Spleen (tissue), 11 donors: ENCODE results near the gene GIMAP4. TPM values are rescaled to one million over a fixed set of nuclear protein-coding genes. Genes with fewer than 3 reads are reported as not detected.

Experiments
- DNase-seq: peaks from one replicate; pipeline ENCODE4 v3.0.0-alpha.2; 2020
- H3K27ac ChIP-seq, 8 donors: fragments of 200-600 bp; sonication (generic) in 7 of 8; 1 replicate in 4 of 8; 2 replicates in 4 of 8; pipeline versions ENCODE4 v1.5.0 to v1.8.0; 2016 to 2021; ENCODE audit warnings: inconsistent platforms in 4 of 8, mild to moderate bottlenecking in 4 of 8, moderate library complexity in 1 of 8
- H3K27me3 ChIP-seq, 7 donors: fragments of 200-600 bp; sonication (generic) in 6 of 7; replicated peaks in 1 of 7; 1 replicate in 4 of 7; 2 replicates in 3 of 7; pipeline versions ENCODE4 v1.5.0 to v1.8.0; 2016 to 2021; ENCODE audit warnings: inconsistent platforms in 3 of 7, mild to moderate bottlenecking in 1 of 7
- H3K36me3 ChIP-seq, 6 donors: fragments of 200-600 bp; sonication (generic) in 5 of 6; 1 replicate in 4 of 6; 2 replicates in 2 of 6; pipeline versions ENCODE4 v1.5.0 to v1.8.0; 2016 to 2021; ENCODE audit warnings: inconsistent platforms in 2 of 6
- H3K4me1 ChIP-seq, 6 donors: fragments of 200-600 bp; sonication (generic) in 5 of 6; 1 replicate in 3 of 6; 2 replicates in 3 of 6; pipeline versions ENCODE4 v1.5.0 to v1.8.0; 2016 to 2021; ENCODE audit warnings: inconsistent platforms in 3 of 6
- H3K4me3 ChIP-seq, 8 donors: fragments of 200-600 bp; sonication (generic) in 7 of 8; 1 replicate in 4 of 8; 2 replicates in 4 of 8; pipeline versions ENCODE4 v1.5.0 to v1.8.0; 2016 to 2021; ENCODE audit warnings: inconsistent platforms in 4 of 8, mild to moderate bottlenecking in 4 of 8, moderate library complexity in 2 of 8
- H3K9me3 ChIP-seq, 8 donors: fragments of 200-600 bp; sonication (generic) in 7 of 8; 1 replicate in 4 of 8; 2 replicates in 4 of 8; pipeline versions ENCODE4 v1.5.0 to v1.8.0; 2016 to 2021; ENCODE audit warnings: inconsistent platforms in 4 of 8
- CTCF ChIP-seq, 11 experiments: fragments of 200-600 bp in 7 of 11; fragments of 450-650 bp in 4 of 11; sonication (generic) in 4 of 11; IDR thresholded peaks in 8 of 11; conservative IDR thresholded peaks in 3 of 11; 1 replicate in 7 of 11; 2 replicates in 4 of 11; pipeline versions ENCODE4 v1.4.0 to v1.8.0; 2016 to 2021; ENCODE audit warnings: antibody characterized with exemption in 11 of 11, inconsistent platforms in 4 of 11, mild to moderate bottlenecking in 1 of 11
- POLR2A ChIP-seq, 3 donors: fragments of 450-650 bp; IDR thresholded peaks; one replicate each; pipeline ENCODE4 v1.5.1; 2017; ENCODE audit warnings: antibody characterized with exemption in 3 of 3, mild to moderate bottlenecking in 1 of 3
- POLR2AphosphoS5 ChIP-seq, 3 donors: sonication (generic); formaldehyde crosslinking; IDR thresholded peaks; one replicate each; pipeline ENCODE4 v1.5.1; 2017; ENCODE audit warnings: antibody characterized with exemption in 3 of 3
- WGBS, 5 donors: extraction: QIAGEN DNeasy Blood & Tissue Kit in 3 of 5; methylation state at CpG; one replicate each; pipeline versions ENCODE4 v1.1.5 to v1.1.7; 2013 to 2018; 5-methylcytosine and 5-hydroxymethylcytosine counted together
- intact Hi-C: fragments of 100-400 bp; cut with DNase I; formaldehyde crosslinking; loops from one replicate; pipeline ENCODE4 v1.15.0; 2023; ENCODE audit warnings: low total_unique reads
- polyA plus RNA-seq, 3 donors: library from polyadenylated mRNA; stranded (reverse); fragments of 200-250 nt; gene quantifications; one replicate each; pipeline ENCODE4 v1.2.1, GENCODE V29; 2013
- total RNA-seq, 7 donors: library from RNA; depleted of rRNA in 3 of 7; stranded (reverse); fragments of >200 nt in 3 of 7; fragmentation: NEBNext Ultra II Directional in 4 of 7; extraction: Animal tissue kit (Norgen Biotek cat#: 25700) in 4 of 7; gene quantifications; one replicate each; pipeline versions ENCODE4 v1.1.0 to v1.2.1, GENCODE V29; 2016 to 2021
- donor health status: healthy with polysubstance abuse.
- donor health status: DM: no; HTN: no; CAD: no; lungs with moderate emphysema.
- donor health status: DM: no; HTN: no; CAD: no.
- donor health status: Bipolar disorder and iron deficiency.
- donor health status: healthy.
- donor health status: DM: no; HTN: no; CAD: no.
- donor health status: DM: yes; HTN: yes; CAD: no.

Gene GIMAP4
- total and polyA plus RNA-seq, 10 donors, result 35.9 to 214 (median 169) TPM

DNA sequence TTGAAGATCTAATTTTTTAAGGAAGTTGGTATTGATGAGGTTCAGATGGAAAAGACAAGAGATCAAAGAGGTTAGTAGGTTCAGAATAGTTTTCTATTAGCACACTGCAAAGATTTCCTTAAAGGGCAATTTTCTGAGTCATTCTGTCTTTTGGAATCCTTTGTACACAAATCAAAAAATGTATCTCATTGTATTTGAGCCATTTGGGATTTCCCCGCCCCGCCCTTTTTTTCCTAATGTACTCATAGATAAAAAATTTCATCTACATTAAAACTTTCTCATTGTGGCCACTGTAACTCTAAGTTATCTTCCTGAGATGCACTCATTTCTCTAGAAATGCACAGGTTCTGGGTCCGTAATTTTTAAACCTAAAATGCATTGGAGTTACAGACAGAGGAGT, 52.9 kb downstream of the GIMAP4 start:
- H3K9me3 ChIP-seq, result peaks cover 0 to 4% (median 0%) of the 10 kb centered on the region in 8 donors
- H3K27me3 ChIP-seq, result no peaks in the 10 kb centered on the region
- peak overlapping the region in 1 of 8 donors; percentile 4 for H3K27ac ChIP-seq
- no peaks in the 10 kb centered on the region for H3K36me3 ChIP-seq
- no peak overlapping the region for H3K4me3 ChIP-seq
- intact Hi-C loops, result no loop called here
- H3K4me1 ChIP-seq, result peaks cover 0 to 5% (median 0%) of the 10 kb centered on the region in 6 donors
- DNase-seq, result no peak
- 83 to 95% (median 91%) methylated on average over 3 of the region's 3 CpGs for WGBS, 5 donors
- no peak for TF ChIP-seq POLR2AphosphoS5 (IDR thresholded peaks at IDR 0.05)
- no peak for TF ChIP-seq CTCF (IDR thresholded peaks at IDR 0.05 in 8 of 11, conservative IDR thresholded peaks at IDR 0.05 in 3 of 11)
- no peak for TF ChIP-seq POLR2A (IDR thresholded peaks at IDR 0.05)

- no peak for DNase-seq
- TF ChIP-seq CTCF (IDR thresholded peaks at IDR 0.05 in 8 of 11, conservative IDR thresholded peaks at IDR 0.05 in 3 of 11), result no peak
- TF ChIP-seq POLR2AphosphoS5 (IDR thresholded peaks at IDR 0.05), result no peak
- no peak for TF ChIP-seq POLR2A (IDR thresholded peaks at IDR 0.05)
- H3K27ac ChIP-seq, result peak overlapping the region in 2 of 8 donors; percentile 4 to 12
- H3K4me3 ChIP-seq, result no peak overlapping the region
- intact Hi-C loops, result no loop called here
- peaks cover 0 to 2% (median 0%) of the 10 kb centered on the region in 6 donors for H3K36me3 ChIP-seq
- peaks cover 0 to 8% (median 0%) of the 10 kb centered on the region in 6 donors for H3K4me1 ChIP-seq
- 78 to 81% (median 80%) methylated on average over 3 of the region's 3 CpGs for WGBS, 5 donors
- H3K9me3 ChIP-seq, result peaks cover 0 to 4% (median 0%) of the 10 kb centered on the region in 8 donors
- no peaks in the 10 kb centered on the region for H3K27me3 ChIP-seq
Observed at GRCh38 chr7:150620617-150621371, 53.6 kb downstream of the GIMAP4 start.

DNA sequence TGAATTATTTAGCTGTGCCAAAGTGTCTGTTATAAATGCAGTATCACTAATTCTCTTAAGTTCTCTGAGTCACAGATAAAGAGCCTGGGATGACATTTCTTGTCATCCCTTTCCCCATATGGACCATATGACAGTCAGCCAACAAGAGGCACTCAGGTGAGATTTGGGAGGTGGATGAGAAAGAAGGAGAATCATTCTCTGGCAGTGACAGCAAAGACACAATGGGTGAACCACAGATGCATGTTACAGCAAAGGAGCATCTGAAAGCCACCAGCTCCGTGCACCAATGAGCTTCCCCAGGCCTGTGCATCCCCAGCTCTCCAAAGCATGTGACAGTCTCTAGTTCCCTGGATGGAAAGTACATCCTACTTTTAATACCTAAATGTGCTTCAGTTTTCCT, 54.2 kb downstream of the GIMAP4 start:
- WGBS, 5 donors, result 63 to 88% (median 77%) methylated on average over 1 of the region's 1 CpG
- Histone ChIP-seq H3K27ac (peak overlapping the region in 1 of 8 donors; percentile 12), H3K36me3 (peaks cover 0 to 8% (median 0%) of the 10 kb centered on the region in 6 donors), H3K9me3 (peaks cover 0 to 4% (median 0%) of the 10 kb centered on the region in 8 donors), H3K27me3 (no peaks in the 10 kb centered on the region), H3K4me1 (peaks cover 0 to 14% (median 2%) of the 10 kb centered on the region in 6 donors), H3K4me3 (no peak overlapping the region)
- no peak for DNase-seq
- intact Hi-C loops, result no loop called here
- TF ChIP-seq POLR2A (IDR thresholded peaks at IDR 0.05) (no peak), POLR2AphosphoS5 (IDR thresholded peaks at IDR 0.05) (no peak), CTCF (IDR thresholded peaks at IDR 0.05 in 8 of 11, conservative IDR thresholded peaks at IDR 0.05 in 3 of 11) (no peak)

Other genes with a start within 250 kb of the GIMAP4 start
- 10 to 100 TPM in 5 of 7 donors, 1 to 10 TPM in 2; 7.4 to 21.7 (median 14.3) TPM for gene LRRC61, start 244.0 kb upstream of the GIMAP4 start, total RNA-seq
- 10 to 100 TPM in 1 of 3 donors, 1 to 10 TPM in 2; 4.2 to 12.0 (median 7.3) TPM for gene LRRC61, start 244.0 kb upstream of the GIMAP4 start, polyA plus RNA-seq
- gene ACTR3C, start 243.8 kb upstream of the GIMAP4 start, total RNA-seq, result 10 to 100 TPM in 4 of 7 donors, 1 to 10 TPM in 3; 6.6 to 18.6 (median 10.8) TPM
- 1 to 10 TPM in 2 of 3 donors, under 1 TPM in 1; 0.78 to 2.6 (median 1.6) TPM for gene ACTR3C, start 243.8 kb upstream of the GIMAP4 start, polyA plus RNA-seq
- 100 to 1,000 TPM in 3 of 7 donors, 10 to 100 TPM in 4; 39.7 to 117 (median 83.6) TPM for gene RARRES2, start 225.8 kb upstream of the GIMAP4 start, total RNA-seq
- 100 to 1,000 TPM; 165 to 292 (median 176) TPM for gene RARRES2, start 225.8 kb upstream of the GIMAP4 start, polyA plus RNA-seq
- 100 to 1,000 TPM in 6 of 7 donors, 10 to 100 TPM in 1; 99.3 to 126 (median 114) TPM for gene REPIN1, start 198.6 kb upstream of the GIMAP4 start, total RNA-seq
- 10 to 100 TPM; 47.9 to 75.7 (median 55.0) TPM for gene REPIN1, start 198.6 kb upstream of the GIMAP4 start, polyA plus RNA-seq
- 1 to 10 TPM; 2.2 to 5.7 (median 4.5) TPM for gene ZNF775, start 188.1 kb upstream of the GIMAP4 start, total RNA-seq
- gene ZNF775, start 188.1 kb upstream of the GIMAP4 start, polyA plus RNA-seq, result 1 to 10 TPM; 2.0 to 2.9 (median 2.6) TPM
- 10 to 100 TPM; 47.6 to 96.0 (median 65.3) TPM for gene GIMAP8, start 116.8 kb upstream of the GIMAP4 start, total RNA-seq
- 10 to 100 TPM; 10.9 to 27.3 (median 14.7) TPM for gene GIMAP8, start 116.8 kb upstream of the GIMAP4 start, polyA plus RNA-seq
- gene GIMAP7, start 52.5 kb upstream of the GIMAP4 start, total RNA-seq, result 100 to 1,000 TPM in 5 of 7 donors, 10 to 100 TPM in 2; 71.2 to 137 (median 102) TPM
- 100 to 1,000 TPM in 1 of 3 donors, 10 to 100 TPM in 2; 48.7 to 103 (median 68.0) TPM for gene GIMAP7, start 52.5 kb upstream of the GIMAP4 start, polyA plus RNA-seq
- gene GIMAP6, start 65.0 kb downstream of the GIMAP4 start, total RNA-seq, result 100 to 1,000 TPM in 5 of 7 donors, 10 to 100 TPM in 2; 75.5 to 181 (median 135) TPM
- 10 to 100 TPM; 18.2 to 58.6 (median 27.7) TPM for gene GIMAP6, start 65.0 kb downstream of the GIMAP4 start, polyA plus RNA-seq
- gene GIMAP2, start 118.3 kb downstream of the GIMAP4 start, total RNA-seq, result 100 to 1,000 TPM in 1 of 7 donors, 10 to 100 TPM in 6; 48.6 to 126 (median 85.4) TPM
- 10 to 100 TPM; 33.9 to 48.5 (median 47.5) TPM for gene GIMAP2, start 118.3 kb downstream of the GIMAP4 start, polyA plus RNA-seq
- gene GIMAP1, start 149.2 kb downstream of the GIMAP4 start, total RNA-seq, result 10 to 100 TPM; 16.4 to 61.2 (median 48.1) TPM
- gene GIMAP1, start 149.2 kb downstream of the GIMAP4 start, polyA plus RNA-seq, result 10 to 100 TPM in 2 of 3 donors, 1 to 10 TPM in 1; 8.7 to 31.2 (median 14.1) TPM
- 100 to 1,000 TPM in 3 of 7 donors, 10 to 100 TPM in 4; 34.0 to 183 (median 90.6) TPM for gene GIMAP5, start 170.0 kb downstream of the GIMAP4 start, total RNA-seq
- gene GIMAP5, start 170.0 kb downstream of the GIMAP4 start, polyA plus RNA-seq, result 100 to 1,000 TPM in 1 of 3 donors, 10 to 100 TPM in 2; 70.2 to 114 (median 75.9) TPM
- gene TMEM176B, start 233.0 kb downstream of the GIMAP4 start, total RNA-seq, result 100 to 1,000 TPM in 3 of 7 donors, 10 to 100 TPM in 4; 56.1 to 107 (median 75.5) TPM
- gene TMEM176B, start 233.0 kb downstream of the GIMAP4 start, polyA plus RNA-seq, result 100 to 1,000 TPM in 1 of 3 donors, 10 to 100 TPM in 2; 70.0 to 101 (median 88.9) TPM
- 10 to 100 TPM; 28.6 to 84.6 (median 57.1) TPM for gene TMEM176A, start 233.4 kb downstream of the GIMAP4 start, total RNA-seq
- gene TMEM176A, start 233.4 kb downstream of the GIMAP4 start, polyA plus RNA-seq, result 10 to 100 TPM; 52.5 to 77.9 (median 62.9) TPM